Right kidney (tissue), 1 donor: ENCODE data around the gene DUSP2.
"Not testable (repeated sequence)": the region's sequence is repeated elsewhere in the genome, so short reads cannot be mapped to it uniquely, and the experiment has no call there.

Experiments
- DNase-seq: peaks from one replicate; pipeline ENCODE4 v3.0.0-alpha.2; 2016

DUSP2 gene

DNA sequence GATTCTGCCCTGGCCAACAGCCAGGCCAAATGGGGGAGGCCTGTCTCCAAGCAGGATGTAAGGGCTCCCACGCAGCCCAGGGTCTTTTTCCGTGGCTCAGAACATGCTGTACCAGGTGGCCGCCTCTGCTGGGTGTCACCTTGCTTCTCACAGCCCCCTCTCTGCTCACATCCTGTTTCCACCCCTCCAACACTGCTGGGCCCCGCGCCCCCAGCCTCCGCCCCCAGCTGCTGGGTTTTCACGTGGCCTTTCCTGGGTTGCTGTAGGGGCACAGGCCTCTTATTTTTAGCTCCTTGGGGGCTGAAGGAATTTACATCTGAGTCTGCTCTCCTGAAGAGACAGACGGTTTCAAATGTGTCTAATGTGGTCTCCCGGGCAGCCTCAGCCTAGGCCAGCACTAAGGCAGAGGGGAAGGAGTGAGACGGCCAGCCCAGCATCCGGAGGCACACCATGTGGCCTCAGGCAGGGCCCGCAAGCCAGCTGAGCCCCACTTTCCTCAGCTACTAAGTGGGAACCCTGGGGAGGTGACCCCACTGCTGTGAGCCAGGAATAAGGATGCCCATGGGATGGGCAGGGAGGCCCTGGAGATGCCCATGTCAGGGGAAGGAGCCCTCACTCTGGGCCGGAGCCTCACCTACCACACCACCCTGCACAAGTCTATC is 18.7 kb upstream of the DUSP2 start:
- no peak for DNase-seq

DNA sequence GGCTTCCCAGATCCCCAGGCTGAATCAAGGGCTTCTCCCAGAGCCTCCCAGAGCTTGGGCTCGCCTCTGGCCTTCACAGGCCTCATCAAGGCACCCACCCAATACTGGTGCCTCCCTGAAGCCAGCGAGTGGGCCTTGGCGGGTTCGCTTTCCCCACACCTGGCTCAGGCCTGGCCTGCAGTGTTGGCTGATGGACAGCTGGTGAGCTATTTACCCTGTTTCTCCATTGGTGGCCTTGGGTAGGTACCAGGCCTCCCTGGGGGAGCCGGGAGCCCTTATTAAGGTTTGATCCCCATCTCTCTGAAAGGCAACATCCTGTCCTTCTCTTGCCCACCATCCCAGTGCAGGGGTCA is 18.2 kb upstream of the DUSP2 start:
- DNase-seq = no peak

DNA sequence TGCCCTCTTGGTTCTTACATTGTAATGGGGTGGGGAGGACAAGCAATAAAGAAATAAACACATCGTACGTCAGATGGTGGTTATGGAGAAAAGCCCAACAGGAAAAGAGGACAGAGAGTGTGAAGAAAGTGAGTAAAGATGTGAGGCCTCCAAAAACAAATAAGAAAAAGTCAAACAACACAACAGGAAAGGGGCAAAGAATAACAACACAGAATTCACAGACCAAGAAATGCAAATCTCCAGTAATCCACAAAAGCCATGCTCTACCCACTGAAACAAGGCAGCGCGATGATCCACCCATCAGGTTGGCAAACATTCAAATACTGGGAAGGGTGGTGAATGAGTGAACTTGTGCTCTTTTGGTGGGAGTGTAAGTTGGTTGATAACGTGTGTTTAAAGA is 16.7 kb upstream of the DUSP2 start:
- DNase-seq = no peak

DNA sequence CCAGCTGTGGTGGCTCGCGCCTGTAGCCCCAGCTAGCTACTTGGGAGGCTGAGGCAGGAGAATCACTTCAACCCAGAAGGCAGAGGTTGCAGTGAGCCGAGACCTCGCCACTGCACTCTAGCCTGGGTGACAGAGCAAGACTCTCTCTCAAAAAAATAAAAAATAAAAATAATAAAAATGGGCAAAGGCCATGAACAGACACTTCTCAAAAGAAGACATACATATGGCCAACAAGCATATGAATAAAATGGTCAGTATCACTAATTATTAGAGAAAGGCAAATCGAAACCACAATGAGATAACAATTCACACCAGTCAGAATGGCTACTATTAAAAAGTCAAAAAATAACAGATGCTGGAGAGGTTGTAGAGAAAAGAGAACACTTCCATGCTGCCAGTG is 15.1 kb upstream of the DUSP2 start:
- DNase-seq = not testable (repeated sequence)

DNA sequence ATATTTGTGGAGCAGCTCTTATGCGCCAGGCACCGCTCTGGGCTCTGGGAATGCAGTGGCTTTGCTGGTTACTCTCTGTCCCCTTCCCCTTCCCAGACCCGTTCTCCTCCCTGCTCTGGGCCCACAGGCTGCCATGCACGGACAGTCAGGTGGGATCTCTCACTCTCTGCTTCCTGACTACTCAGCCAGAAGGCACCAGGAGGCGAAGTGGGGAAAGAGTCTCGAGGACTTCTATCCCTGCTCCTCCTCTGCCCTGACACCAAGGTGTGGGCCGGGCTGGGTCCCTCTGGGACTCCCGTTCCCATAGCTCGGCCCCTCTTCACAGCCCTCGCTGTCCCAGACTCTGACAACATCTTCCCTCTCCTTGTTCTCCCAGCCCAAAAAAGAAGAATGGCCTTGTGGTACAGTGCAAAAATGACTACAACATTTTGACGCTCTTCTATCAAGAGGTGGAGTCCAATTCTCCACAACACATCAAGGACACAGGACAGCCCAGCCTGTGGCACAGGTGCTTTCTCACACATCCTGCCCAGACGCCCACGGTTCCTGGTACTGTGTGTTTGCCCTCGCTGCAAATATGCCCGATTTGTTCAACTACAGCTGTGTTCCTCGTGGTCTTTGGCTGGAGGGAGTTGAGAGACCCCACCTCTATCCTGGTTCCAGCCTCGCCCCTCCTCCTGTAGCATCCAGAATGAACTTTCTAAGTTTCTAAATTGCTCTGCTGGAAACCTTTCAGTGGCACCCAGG is 14.0 kb upstream of the DUSP2 start:
- no peak for DNase-seq

DNA sequence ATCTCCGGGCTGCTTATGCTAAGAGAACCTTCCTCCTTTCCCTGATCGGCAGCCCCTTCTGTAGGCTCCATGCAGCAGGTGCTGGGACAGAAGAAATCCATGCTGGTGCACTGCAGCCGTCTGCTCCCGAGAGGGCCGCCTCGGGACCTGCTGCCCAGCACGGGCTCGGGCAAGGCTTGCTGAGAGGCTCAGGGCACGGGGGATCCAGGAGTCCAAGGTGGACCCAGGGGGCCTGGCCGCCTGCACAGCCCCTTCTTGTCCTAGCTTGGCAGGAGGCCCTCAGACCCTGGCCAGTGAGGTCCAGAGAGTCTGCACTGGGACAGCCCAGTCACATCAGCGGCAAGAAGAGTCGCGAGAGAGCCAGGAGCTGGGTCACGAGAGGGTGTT is 13.3 kb upstream of the DUSP2 start:
- DNase-seq = no peak

DNA sequence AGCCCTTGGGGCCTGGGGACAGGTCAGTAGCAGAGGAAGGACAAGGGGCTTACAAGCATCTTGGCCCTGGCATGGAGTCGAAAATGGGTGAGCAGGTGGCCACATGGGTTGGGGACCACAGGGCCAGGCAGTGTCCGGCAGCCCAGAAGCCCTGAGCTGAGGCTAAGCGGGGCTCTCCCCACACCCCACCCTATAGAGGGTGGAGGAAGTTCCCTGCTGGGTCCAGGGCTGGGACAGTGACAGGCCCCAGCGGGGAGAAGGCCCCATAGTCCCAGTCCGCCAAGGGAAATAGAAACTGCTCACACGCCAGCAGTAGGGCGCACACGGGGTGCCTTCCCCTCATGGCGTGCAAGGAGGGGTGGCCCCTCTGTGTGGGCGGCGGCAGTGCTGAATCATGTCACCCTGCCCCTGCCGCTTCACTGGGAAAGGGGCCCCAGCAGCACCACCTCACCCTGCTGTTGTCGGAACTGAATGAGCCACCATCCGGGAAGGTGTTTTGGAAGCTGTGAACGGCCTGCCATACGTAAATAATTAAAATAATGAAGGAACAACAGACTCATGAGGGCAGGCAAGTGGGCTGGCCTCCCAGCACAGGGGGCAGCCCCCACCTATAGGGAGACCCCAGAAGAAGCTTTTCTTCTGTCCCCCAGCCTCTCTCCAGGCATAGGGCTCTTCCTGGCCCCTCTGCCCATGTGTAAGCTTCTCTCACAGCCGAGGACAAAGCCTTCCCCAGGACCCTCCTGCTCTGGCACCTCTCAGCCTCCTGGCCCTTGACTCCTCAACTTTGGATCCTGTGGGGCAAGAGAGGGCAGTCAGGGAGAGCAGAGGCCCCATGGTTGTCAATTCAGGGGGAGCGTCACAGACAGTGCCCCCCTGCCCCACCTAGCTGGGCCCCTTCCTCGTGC is 12.7 kb upstream of the DUSP2 start:
- no peak for DNase-seq

DNA sequence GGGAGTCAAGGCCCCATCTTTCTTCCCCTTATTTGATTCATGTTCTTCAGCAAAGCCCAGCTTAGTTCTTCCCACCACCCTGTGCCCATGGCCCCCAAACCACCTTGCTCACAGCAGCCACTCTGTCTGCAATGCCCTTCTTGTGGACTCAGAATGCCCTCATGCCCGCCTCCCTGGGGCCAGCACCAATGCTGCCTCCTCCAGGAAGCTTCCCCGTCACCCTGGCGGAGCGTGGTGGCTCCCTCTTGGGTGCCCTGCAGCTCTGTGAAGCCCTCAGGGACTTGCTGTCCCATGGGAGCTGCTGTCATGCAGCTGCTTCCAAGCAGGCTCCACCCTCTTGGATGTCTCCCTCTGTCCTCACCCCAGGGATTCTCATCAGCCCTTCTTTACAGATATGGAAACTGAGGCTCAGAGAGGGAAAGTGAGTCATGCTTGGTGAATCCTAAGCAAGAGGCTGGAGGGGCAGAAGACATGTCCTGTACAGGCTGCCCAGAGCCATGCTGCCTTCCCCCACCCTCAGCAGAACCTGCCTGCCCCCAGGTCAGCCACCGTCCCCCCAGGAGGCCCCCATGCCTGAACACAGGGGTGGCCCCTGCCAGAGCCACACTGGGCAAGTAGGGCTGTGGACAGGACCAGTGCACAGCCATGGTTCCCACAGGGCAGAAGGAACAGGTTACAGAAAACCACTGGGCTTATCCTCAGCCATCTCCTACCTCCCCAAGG is 11.8 kb upstream of the DUSP2 start:
- no peak for DNase-seq

DNA sequence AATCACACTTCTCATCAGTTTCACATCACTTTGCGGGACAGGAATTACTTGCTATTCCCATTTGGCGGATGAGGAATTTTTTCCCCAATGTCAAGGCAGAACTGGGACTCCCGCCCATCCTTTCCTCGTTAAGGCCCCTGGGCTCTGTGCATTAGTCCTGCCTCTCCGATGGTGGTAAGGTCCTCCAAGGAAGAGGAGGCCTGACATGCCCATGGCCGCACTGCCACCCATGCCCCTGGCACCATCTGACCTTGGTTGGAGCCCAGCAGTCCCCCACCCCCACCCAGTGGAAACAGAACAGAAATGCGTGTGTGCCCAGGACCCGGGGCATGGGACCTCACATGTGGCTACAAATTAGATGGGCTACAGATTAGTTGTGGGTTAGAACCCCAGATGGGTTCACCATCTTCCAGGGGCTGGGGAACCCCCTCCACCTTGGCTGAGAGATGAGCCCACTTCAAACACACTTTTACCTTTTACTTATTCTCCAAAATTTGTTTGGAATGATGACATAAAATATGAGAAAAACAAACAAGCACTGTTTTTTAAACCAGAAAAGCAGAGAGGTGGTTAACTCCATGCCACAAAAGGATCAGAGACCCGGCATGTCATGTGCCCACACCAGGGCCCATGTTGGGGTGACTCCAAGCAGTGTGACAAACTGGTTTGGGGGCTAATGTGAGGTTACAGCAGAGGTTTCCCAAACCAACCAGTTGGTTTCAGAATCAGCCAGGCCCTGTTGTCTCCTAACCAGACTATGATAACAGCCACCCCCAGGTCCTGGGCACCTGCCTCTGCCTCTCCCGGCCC is 11.0 kb upstream of the DUSP2 start:
- no peak for DNase-seq

DNA sequence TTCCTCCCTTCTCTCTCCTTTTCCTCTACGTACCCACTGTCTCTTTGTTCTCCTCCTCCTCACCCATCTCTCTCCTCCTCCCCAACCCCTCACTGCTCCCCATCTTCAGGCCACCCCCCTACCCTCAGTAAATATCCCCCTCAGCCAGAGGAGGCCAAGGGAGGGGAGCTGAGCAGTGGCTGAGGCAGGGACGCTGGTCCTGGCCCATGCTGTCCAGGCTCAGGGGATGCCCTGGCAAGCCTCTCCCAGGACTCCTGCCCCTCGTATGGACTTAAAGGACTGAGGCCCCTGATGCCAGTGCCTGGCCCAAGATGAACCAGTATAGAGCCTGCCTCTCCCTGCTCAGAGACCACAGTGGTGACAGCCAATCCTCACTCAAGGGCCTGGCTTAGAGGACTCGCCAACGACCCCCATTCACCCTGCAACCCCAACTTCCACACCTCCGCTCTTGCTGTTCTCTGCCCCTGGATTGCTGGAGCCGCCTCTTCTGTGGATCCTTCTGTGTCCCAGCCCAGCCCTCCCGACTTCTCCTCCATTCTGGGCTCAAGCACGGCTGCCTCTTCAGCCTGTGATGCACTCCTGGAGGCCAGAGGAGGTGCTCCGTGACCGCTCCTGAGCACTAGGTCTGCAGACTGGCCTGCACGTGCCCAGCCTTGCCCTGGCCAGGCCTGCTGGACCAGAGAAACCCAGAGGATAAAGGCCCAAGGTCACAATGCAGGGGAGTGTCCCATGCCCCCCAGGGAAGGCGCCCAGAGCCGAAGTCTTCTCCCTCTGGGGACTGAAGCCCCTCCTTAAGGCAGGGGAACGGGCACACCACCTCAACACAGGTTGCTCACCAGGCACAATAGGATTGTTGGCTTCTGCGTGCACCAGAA is 9.5 kb upstream of the DUSP2 start:
- DNase-seq = no peak

DNA sequence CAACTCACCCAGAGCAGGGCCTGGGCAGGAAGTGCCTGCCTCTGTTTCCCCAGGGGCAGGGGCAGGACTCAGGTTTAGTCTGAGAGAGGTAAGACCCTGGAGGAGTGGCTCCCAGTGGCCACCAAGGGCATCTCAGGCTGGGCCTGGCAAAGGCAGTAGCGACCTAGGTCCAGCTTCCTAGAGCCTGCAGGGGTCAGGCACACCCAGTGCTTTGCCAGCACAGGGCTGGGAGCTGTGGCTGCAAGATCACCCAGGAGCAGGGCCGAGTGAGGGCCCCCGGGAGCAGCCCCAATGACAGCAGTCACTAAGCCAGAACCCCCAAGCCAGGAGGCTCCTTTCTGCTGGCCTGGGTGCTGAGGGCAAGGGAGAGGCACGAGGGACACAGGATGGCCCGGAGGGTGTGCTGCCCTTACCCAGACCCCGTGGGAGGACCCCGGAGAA is 8.8 kb upstream of the DUSP2 start:
- DNase-seq = no peak

DNA sequence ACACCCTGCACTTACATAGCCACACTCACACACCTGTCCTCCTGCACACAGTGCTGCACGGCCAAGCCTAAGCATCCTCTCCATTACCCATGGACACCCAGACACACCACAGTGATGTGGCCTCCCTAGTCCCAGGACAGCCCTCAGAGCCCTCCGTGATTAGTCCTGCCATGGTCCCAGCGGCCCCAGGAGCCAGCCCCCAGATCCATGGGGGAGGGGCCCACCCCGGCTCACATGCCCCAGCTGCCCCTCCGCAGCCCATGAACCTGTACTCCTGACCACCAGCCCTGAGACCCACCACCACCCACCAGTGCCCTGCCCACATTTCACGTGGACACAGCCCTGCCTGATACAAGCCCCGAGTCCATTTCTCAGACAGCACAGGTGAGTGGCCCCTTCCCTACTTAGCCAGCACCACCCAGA is 8.1 kb upstream of the DUSP2 start:
- DNase-seq = no peak

DNA sequence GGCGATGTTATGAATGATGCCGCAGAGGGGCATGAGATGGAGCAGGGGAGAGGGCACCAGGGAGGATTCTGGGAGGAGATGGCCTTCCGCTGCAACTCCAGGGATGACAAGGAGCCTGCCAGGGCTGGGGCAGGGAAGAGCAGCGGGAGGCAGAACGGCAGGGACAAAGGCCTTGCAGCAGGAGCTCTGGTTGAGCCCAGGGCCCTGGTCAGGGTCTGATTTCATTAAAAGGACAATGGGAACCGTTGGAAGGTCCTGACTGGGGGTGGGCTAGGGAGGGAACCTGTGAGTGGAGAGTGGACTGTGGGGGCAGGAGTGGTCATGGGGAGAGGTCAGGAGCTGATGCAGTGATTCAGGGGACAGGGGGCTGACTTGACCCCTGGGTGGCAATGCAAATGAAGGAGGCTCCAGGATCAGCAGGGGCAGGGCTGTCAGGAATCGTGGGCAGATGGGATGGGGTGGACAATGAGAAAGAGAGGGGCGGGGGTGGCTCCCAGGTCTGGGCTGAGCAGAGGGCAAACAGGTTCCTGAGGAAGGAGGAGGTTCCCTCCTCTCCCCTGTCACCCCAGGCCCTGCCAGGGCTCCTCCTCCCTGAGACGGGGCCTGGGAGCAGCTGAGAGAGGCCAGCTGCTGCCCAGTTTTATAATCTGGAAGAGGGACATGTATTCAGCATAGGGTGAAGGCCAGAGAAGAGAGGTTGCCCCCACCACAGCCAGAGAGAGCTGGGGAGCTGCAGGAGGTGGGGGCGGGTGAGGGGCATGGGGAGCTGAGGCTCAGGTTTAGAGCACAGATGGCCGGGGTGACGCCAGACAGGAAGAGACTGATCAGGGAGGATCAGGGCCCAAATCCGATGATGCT is 7.3 kb upstream of the DUSP2 start:
- DNase-seq = no peak

DNA sequence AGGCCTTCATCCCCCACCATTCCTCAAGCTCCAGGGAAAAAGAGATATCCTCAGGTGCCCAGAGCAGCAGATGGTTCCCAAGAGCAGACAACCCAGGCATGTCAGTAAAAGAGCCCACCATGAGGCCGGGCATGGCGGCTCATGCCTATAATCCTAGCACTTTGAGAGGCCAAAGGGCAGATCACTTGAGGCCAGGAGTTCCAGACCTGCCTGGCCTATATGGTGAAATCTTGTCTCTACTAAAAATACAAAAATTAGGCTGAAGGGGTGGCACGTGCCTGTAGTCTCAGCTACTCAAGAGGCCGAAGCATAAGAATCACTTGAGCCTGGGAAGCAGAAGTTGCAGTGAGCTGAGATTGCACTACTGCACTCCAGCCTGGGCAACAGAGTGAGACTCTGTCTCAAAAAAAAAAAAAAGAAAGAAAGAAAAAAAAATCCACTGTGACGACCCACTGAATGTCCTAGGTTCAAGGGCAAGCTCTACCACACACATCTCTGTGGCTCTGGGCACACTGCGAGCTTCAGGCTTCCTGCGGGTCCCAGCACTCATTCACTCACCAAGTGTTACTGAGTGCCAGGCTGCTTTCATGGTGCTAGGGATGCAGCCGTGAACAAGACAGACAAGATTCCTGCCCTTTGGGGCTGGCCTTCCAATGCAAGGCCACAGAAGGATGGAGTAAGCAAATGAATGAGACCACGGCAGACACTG is 6.5 kb upstream of the DUSP2 start:
- DNase-seq = no peak

DNA sequence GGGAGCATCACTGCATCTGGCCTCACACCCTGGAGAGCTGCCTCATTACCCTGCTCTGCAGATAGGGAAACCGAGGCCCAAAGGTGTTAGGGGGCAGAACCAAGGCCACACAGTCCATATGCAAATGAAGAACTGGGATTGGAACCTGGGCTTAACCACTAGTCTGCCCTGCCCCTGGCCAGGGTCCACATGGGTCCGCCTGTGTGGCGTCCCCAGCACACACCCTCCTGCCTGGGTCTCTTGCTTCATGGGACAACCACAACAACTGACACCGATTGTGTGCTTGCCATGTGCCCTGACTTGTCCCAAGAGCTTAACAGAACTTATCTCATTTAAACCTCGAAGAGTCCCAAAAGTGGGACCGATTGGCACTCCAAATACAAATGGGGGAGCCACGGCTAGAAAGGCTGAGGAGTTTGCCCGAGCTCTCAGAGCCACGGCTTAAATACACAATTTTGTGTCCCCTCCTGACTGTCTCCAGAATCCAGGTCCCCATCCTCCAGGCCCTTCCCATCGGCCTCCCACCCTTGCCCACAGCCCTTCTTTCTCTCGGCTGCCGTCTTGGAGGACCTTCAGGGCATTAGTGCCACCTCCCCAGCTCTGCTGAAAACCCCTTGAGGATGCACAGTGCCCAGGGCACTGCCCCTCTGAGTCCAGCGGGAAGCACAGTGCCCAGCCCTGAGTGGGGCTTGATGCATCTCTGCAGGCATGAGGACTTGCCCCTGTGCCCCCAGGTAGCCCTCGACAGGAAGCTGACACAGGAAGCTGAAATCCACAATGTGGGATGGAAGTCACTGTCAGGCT is 5.8 kb upstream of the DUSP2 start:
- DNase-seq = no peak

DNA sequence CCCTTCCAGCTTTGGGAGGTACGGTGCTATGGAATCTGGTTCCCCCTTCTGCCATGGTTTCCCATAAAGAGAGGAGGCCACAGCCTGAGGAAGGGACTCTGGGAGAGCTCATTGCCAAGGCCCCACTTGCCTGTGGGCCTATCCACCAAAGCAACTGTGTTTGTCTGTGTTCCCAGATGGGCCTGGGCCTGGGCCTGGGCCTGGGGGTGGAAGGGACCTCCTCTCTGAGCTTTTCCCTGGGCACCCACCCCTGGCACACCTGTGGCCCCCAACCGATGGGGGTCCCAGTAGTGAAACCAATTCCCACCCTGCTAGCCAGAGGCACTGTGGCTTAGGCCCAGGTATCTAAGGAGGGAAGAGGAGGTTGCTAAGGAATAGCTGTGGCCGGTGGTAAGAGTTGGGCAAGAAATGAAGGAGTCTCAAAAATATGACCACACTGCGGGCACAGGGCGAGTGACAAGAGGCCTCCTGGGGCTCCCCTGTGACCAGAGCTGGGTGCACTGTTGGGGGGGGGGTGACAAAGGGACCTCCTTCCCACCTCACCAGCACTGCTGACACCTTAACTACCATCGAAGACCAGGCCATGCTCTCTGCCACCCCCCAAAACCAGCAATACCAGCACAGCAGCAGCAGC is 4.9 kb upstream of the DUSP2 start:
- DNase-seq = no peak

DNA sequence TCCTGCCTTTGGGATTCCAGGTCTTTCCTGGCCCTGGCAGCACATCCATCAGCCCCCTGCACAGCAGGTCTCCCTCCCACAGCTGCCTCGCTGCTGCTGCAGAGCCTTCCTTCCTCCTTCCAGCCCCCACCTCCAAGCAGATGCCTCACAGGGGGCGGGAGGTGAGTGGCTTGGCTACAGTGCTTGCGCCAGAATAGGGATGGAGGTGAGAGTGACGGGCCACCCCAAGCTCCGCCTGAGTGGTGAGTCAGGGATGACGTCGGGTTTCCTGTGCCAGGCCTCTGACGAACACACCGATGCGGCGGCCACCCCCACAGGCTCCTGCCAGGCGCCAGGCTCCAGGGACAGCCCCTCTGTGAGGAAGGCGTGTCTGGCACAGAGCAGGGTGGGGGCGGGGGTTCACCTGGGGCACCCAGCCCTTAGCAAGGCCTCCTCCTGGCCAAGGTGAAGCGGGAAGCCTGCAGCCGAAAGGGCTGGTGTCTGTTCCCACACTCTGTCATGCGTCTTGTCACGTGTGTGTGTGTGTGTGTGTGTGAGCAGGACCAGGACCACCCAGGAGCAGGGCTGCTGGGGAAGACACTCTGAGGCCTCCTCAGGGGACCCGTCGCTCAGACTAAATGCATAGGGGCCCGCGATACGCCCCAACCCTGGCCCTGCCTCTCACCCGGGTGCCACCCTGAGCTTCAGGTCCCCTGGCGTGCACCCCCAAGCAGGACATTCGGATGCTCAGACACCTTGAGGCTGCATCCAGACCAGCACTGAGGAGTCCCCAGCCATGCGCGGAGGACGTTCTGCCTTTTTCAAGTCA is 3.4 kb upstream of the DUSP2 start:
- peak; percentile 82 for DNase-seq
